BE2C (cell line): ENCODE data around the gene LCE1A.

ENCODE experiments used
- DNase-seq: peaks from one replicate; pipeline ENCODE4 v3.0.0-alpha.2; 2020
- H3K27me3 ChIP-seq: fragments of 250-450 bp; sonication (Bioruptor Pico); 2 replicates; pipeline ENCODE4 v1.5.1; 2020; ENCODE audit warnings: mild to moderate bottlenecking
- H3K36me3 ChIP-seq: fragments of 250-450 bp; sonication (Bioruptor Pico); 2 replicates; pipeline ENCODE4 v1.5.1; 2020; ENCODE audit warnings: mild to moderate bottlenecking
- H3K4me1 ChIP-seq: fragments of 250-450 bp; sonication (Bioruptor Pico); 2 replicates; pipeline ENCODE4 v1.5.1; 2020
- H3K4me3 ChIP-seq: 2 replicates; pipeline ENCODE4 v1.5.1; 2011; ENCODE audit warnings: low read depth, low read length
- H3K9me3 ChIP-seq: fragments of 250-450 bp; sonication (Bioruptor Pico); 2 replicates; pipeline ENCODE4 v1.5.1; 2020
- CTCF ChIP-seq: IDR thresholded peaks from 2 replicates; pipeline ENCODE4 v1.5.1; 2012; ENCODE audit warnings: mild to moderate bottlenecking, low read depth, low read length

LCE1A gene

GRCh38 chr1:152801333-152801732 lies 25.9 kb upstream of the LCE1A start:
- no peak overlapping the region for H3K4me3 ChIP-seq
- H3K9me3 ChIP-seq, result no peaks in the 10 kb centered on the region
- H3K27me3 ChIP-seq, result no peaks in the 10 kb centered on the region
- H3K36me3 ChIP-seq, result no peaks in the 10 kb centered on the region
- TF ChIP-seq CTCF, result no peak
- no peak for DNase-seq
- H3K4me1 ChIP-seq, result no peaks in the 10 kb centered on the region

- Histone ChIP-seq H3K4me3 (no peak within 1 kb of the TSS), H3K4me1 (no peaks in the 10 kb centered on the region), H3K27me3 (no peaks in the 10 kb centered on the region), H3K9me3 (no peaks in the 10 kb centered on the region), H3K36me3 (no peaks in the 10 kb centered on the region)
- no peak for TF ChIP-seq CTCF
- no peak for DNase-seq
These were observed 20.7 kb upstream of the LCE1A start, which contains the start of gene LCE1C for GRCh38 chr1:152806576-152806975. LCE1C (minus strand) TSS chr1:152806651; CDS start chr1:152805478, 1,173 bp downstream.

GRCh38 chr1:152811050-152811449 lies 16.2 kb upstream of the LCE1A start:
- no peak overlapping the region for H3K4me3 ChIP-seq
- H3K9me3 ChIP-seq, result no peaks in the 10 kb centered on the region
- DNase-seq, result no peak
- TF ChIP-seq CTCF, result no peak
- no peaks in the 10 kb centered on the region for H3K4me1 ChIP-seq
- H3K27me3 ChIP-seq, result no peaks in the 10 kb centered on the region
- H3K36me3 ChIP-seq, result no peaks in the 10 kb centered on the region

- Histone ChIP-seq H3K4me1 (no peaks in the 10 kb centered on the region), H3K9me3 (no peaks in the 10 kb centered on the region), H3K4me3 (no peak within 1 kb of the TSS), H3K27me3 (no peaks in the 10 kb centered on the region), H3K36me3 (no peaks in the 10 kb centered on the region)
- DNase-seq, result no peak
- TF ChIP-seq CTCF, result no peak
These were observed 15.6 kb upstream of the LCE1A start, which contains the start of gene LCE1B for GRCh38 chr1:152811671-152812070. LCE1B (plus strand) TSS chr1:152811971; CDS start chr1:152812447, 476 bp downstream.

GRCh38 chr1:152817309-152817708 lies 10.0 kb upstream of the LCE1A start:
- Histone ChIP-seq H3K9me3 (no peaks in the 10 kb centered on the region), H3K36me3 (no peaks in the 10 kb centered on the region), H3K27me3 (no peaks in the 10 kb centered on the region), H3K4me1 (no peaks in the 10 kb centered on the region), H3K4me3 (no peak overlapping the region)
- no peak for DNase-seq
- no peak for TF ChIP-seq CTCF

GRCh38 chr1:152823294-152823693 lies 4.0 kb upstream of the LCE1A start:
- no peak for TF ChIP-seq CTCF
- no peaks in the 10 kb centered on the region for H3K4me1 ChIP-seq
- DNase-seq, result no peak
- H3K27me3 ChIP-seq, result no peaks in the 10 kb centered on the region
- H3K4me3 ChIP-seq, result no peak overlapping the region
- no peaks in the 10 kb centered on the region for H3K9me3 ChIP-seq
- H3K36me3 ChIP-seq, result no peaks in the 10 kb centered on the region
